Stimulated activated CD4-positive, alpha-beta T cell treated with anti-CD3 and anti-CD28 coated beads, TNF-alpha, amount 100 ng/mL, for 24 hours (primary cell): ENCODE data around the gene SLC6A8.
"Not testable (repeated sequence)": the region's sequence is repeated elsewhere in the genome, so short reads cannot be mapped to it uniquely, and the experiment has no call there.

ENCODE experiments used
- DNase-seq, 3 experiments: peaks; one replicate each; pipeline ENCODE4 v3.0.0-alpha.2; 2020; ENCODE audit warnings: low read depth in 3 of 3

SLC6A8 gene

DNA sequence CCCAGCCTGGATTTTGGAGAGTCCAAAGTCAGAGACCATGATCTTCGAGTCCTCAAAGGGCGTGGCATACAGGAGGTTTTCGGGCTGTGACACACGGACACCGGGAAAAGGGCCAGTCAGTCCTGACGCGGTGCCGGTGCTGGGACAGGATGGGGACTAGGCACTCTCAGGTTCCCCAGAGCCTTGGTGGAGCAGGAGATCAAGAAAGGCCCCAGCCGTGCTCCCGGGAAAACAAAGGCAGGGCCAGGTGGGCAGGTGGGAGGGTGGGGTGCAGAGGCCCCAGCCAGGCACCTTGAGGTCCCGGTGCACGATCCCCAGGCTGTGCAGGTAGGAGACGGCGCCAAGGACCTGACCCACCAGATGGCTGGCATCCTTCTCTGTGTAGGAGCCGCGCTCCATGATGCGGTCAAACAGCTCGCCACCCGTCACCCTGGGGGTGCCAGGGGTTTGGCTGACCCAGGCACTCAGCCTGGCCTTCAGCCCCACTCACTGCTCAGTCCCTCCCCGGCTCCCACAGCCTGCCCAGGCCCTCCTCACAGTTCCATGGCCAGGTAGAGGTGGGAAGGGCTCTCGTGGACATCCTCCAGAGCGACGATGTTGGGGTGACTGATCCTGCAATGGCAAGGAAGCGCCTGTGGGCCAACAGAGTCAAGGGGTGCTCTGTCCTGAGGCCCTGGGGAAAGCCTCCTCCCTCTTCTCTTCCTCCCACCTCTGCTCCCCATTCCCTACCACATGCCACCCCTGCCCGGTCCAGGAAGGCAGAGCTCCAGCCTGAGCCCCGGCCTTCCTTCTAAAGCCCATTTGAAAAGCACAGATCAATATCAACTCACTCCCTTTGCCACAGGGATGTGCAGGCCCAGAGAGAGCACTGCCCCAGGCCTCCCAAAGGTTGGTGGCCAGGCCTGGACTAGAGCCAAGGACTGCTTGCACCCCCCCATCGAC lies 15.9 kb upstream of the SLC6A8 start:
- no peak for DNase-seq

DNA sequence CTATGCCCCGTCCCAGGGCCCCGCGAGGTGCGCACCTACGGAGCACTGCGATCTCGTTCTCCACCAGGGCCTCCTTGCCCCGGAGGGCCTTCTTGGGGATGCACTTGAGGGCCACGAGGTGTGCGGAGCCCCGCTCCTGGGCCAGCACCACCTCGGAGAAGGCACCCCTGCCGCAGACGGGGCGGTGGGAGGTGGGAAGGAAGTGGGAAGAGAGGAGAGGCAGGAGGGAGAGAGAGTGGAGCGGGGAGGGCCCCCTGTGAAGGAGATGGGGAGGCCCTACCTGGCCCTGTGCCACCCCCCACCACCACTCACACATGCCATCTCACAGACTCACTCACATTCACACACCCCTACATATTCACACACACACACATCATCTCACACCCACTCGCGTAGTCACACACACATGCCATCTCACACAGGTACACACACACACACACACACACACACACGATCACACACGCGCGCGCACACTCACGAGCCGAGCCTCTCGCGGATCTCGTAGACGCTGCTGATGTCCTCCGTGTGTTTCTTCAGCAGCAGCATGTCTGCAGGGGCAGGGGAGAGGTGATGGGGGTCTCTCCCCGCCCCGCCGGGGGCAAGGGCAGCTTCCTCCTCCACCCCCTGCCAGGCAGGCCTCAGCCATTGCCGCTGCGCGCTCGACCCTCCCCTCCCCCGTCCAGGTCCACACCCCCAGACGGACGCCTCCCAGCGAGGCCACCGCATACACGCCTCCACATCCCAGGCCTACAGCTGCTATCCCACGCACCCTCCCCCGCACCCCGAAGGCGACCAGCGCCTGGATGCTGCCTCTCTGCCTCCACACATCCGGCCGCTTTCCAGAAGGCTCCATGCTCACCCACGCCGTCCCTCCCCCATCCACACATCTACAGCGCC lies 14.9 kb upstream of the SLC6A8 start:
- DNase-seq = no peak

DNA sequence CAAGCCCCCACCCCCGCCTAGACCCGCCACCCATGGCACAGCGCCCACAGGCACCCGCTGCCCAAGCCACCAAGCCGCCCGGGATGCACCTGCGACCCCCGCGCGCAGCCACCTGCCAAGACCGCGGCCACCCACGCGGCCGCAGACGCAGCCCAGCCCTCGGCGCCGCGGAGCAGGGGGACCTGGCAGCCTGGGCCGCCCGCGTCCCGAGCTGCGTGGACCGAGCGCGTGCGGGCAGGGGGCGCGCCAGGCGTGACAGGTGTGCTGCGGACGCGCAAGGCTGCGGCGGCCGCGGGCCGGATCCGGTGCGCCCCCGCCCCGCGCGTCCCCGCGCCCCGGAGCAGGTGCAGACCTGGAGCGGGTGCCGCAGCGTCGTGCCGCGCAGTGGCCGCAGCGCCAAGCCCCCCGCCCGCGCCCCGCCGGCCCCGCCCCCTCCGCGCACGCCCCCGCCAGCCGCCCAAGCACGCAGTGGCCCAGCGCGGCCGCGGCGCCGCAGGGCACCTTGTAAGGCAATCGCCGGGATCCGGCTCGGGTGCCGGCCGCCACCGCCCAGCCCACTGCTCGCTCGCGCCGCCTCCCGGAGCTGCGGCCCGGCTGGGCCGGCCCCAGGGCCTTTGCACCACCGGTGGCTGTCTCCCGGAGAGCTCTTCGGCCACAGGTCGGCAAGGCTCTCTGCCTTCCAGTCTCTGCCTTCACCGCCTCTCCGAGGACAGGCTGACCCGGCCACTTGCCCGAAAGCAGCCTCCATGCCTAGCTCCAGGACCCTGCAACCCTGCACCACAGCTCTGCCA lies 14.1 kb upstream of the SLC6A8 start, which contains the start of gene PNCK:
PNCK (minus strand) TSS at position 386 of the 791 bp plus-strand sequence. CDS start 737 bp downstream, outside the sequence.
- no peak for DNase-seq

DNA sequence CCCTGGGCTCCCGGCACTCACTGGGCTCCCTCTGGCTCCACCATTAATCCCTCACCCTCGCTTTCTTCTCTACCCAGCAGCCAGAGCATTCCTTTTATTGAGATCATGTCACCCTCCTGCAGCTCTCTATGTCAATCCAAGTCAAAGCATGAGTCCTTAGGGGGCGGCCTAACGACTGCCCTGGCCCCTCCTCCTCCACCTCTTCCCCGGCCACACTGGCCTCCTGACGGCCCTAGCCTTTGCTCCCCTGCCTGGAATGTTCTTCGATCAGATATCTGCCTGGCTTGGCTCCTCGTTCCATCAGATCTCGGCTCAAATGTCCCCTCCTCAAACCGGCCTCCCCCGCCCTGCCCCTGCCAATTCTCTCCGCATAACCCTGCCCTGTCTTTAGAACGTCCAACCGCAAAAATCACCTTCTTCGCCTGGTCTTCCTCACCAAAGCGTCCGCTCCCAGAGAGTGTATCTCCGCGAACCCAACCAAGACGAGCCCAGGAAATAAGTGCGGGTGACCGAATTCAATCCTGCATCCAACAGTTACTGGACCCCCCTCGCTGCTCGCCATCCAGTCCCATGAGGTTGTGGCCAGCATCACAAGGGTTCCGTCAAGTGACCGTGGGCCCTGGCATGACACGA lies 13.4 kb upstream of the SLC6A8 start:
- DNase-seq = no peak

DNA sequence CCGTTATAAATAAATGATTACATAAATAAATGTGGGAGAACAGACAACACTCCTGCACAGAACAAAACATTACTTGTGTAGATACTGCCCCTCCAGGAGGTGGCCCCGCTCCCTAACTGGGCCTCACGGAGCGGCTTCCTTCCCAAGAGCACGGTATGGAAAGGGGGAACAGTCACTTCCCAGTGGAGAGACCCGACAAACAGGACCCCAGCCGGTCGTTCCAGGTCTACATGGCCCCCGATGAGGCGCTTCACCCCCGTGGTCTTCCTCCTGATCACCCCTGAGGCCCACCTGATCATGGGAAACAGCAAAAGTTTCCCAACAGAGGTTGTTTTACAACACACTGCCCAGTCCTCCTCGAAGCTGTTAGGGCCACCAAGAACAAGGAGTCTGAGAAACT lies 6.6 kb upstream of the SLC6A8 start:
- DNase-seq = no peak

DNA sequence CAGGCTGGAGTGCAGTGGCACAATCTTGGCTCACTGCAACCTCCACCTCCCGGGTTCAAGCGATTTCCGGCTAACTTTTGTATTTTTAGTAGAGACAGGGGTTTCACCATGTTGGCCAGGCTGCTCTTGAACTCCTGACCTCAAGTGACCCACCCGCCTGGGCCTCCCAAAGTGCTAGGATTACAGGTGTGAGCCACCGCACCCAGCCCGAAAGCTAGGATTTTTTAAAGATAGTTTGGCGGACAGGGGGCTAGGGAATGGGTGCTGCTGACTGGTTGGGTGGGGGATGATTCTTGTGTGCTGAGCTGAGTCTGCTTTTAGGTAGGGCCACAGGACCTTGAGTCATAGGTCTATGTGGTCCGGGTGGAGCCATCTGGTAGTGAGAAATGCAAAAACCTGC lies 4.2 kb upstream of the SLC6A8 start:
- DNase-seq = not testable (repeated sequence)

DNA sequence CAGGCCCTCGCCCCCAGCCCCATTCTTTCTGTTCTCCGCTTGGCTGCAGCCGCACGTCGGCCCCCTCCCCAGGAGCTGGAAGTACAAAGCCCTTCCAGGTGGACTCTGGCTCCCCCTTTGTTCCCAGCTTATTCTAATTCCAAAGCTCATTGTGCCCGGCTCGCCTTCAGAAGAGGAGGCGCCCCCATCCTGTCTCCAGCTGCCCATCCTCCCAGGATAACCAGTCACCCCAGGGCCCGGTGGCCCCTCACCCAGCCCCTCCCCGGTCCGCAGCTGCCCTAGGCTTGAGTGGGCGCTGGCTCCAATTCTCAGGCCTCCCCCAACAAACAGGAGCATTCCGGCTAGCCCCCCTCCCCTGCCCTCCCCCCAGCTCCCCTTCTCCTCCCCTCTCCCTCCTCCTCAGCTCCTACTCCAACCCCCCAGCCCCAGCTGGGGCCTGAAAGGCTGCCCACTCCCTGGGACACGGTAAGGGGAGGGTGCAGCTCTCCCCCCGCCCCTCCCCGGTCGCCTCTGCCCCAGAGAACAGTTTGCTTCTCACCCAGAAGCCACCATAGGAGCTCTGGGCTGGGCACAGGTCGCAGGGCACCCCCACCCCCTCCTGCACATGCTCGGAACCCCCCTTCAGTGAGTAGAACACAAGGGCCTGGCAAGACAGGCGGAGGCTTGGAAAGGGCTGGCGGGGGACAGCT lies 3.1 kb upstream of the SLC6A8 start:
- no peak for DNase-seq

DNA sequence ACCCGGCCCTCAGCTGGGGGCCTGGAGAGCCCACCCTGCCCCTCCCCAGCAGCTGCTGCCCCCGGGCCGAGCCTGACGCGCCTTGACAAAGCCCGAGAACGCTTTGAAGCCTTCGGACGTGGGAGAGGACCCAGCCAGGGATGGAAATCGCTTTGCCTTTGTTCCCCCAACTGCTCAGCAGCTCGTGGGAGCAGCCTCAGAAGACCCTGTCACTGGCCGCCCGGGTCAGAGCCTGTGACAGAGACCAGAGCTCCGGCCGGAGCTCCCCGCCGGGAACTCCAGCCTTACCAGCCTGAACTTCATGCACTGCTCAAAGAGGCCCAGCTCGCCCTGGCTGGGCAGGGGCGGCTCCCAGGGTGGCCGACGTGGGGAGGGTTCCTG lies 2.6 kb upstream of the SLC6A8 start:
- no peak for DNase-seq

DNA sequence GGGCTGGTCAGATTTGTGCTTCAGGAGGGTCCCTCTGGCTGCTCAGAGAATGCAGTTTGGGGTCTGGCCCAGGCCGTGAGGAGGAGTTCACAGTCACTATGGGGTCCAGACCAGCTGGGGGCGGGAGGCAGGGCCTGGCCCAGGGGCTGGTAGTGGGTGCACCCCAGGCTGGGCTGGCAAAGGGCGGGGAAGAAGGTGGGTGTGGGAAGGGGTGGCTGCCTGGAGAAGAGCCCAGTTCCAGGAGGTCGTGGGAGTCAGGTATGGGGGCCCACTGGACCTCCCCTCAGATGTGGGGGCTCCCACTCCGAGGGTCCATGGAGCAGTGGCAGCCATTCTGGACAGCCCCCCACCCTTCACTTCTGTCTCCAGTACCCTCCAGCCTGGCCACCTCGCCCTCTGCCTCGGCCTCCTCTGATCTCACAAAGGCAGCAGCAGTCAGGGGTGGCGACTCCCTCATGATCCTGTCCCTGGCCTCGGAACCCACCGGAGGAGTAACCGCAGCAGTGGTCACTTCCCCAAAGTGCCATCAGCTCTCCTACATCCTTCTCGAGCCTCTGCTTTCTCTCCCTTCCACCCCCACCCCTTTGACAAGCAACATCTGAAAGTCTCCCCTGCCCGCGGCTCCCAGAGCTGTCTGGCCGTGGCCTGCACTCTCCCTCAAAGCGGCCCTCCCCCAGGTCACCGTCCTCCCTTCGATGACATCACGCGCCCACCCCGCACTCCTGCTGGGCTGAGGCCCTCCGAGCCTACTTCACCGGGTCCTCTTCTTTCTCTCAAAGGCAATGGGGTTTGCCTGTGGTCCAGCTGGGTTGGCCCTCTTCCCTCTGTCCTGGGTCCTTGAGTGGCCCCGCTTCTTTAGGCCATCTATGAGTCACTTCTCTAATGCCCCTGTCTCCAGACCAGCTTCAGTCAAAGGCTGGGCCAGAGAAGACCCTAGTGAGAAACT lies 1.7 kb upstream of the SLC6A8 start:
- no peak for DNase-seq

DNA sequence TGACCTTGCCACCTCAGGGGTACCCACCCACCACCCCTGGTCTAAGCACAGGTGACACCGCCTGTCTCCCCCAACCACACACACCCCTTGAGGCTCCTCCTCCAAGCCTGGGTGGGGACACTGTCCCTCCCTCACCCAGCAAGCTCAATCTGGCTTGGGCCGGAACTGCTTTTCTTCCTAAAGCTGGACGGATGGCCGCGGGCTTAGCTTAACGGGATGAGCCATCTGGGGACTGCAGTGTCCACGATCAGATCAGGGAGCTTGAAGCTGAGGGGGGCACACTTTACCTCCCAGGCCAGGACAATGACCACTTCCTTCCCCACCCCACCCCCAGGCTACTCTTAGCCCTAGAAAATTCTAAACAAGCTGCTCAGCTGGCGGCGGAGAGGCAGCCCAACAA lies 1.0 kb upstream of the SLC6A8 start:
- no peak for DNase-seq

DNA sequence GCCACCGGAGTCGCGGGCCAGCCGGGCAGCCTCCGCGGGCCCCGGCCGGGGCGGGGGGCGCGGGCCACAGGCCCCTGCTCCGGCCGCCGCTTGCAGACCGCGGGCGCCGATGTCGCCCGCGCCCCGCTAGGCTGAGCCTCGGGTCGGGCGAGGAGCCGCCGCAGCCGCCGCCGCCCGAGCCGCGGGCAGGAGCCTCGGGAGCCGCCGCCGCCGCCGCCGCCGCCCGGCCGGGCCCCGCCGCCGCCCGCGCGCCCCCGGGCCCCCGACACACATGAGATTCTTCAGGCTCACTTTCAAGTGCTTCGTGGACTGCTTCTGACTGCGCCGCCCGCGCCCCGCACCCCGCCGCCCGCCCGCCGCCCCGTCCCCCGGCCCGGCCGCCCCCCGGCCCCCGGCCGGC lies 345 bp downstream of the SLC6A8 start:
- no peak for DNase-seq

DNA sequence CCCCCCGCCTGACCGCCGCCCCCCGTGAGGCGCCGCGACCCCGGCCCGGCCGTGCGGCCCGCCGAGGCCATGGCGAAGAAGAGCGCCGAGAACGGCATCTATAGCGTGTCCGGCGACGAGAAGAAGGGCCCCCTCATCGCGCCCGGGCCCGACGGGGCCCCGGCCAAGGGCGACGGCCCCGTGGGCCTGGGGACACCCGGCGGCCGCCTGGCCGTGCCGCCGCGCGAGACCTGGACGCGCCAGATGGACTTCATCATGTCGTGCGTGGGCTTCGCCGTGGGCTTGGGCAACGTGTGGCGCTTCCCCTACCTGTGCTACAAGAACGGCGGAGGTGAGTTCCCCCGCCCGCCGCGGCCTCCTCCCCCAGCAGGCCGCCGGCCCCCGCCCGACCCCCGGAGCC lies 780 bp downstream of the SLC6A8 start:
- DNase-seq = no peak

DNA sequence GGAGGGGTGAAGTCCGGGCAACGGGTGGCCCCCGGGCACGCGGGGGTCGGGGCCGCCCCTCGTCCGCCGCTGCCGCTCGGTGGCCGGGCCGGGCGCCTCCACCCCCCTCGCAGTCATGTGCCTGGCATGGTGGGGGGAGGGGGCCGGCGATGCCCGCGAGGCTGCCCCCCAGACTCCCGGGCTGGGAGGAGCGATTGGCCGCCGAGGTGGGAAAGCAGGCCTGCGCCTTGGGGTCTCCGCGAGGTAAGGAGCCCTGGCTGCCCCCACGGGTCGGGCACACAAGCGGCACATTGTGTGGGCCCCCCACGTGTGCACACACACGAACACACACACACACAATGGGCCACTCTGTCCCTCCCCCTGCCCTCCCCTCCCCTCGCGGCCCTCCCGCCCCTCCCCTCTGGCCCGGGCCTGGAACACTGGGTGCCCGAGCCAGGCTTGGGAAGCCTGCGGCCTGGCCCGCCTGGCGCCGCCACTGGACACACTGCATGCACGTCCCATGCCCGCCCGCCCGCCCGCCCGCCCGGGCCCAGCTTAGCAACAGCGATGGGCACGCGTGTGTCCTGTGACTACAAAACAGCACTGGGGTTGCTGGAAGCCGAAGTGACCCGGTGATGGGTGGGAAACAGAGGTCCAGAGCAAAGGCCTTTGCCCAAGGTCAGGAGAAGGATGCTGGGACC lies 1.3 kb downstream of the SLC6A8 start:
- no peak for DNase-seq

DNA sequence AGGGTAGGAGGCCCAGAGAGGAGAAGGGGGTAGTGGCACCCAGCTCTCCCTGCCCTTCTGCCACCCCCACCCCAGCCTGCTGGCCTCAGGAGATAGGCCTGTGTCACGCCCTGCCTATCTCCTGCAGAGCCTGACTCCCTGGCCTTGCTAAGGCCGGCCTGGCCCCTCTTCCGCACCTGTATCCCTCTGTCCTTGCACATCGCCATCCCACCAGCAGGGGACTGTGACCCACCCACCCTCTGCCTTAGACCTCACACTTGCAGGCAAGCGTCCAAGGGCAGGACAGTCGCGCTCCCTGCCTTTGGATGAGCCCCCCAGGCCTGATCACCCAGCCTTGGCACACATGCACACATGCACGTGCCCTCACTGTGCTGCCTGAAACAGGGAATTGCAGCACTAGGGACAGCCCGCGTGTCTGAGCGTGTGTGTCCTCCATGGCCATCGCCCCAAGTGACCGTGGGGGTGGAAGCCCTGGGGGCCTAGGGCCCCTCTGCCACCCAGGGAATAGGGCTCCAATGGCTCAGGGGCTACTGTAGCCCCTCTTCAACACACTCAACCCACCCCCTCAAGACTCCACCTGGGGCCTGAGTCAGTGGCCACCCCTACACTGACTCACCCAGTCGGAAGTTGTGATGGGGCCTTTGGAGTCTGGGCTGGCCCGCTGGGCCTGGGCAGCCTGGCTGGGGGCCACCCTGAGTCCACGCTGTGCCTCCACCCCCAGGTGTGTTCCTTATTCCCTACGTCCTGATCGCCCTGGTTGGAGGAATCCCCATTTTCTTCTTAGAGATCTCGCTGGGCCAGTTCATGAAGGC lies 2.1 kb downstream of the SLC6A8 start:
- no peak for DNase-seq

DNA sequence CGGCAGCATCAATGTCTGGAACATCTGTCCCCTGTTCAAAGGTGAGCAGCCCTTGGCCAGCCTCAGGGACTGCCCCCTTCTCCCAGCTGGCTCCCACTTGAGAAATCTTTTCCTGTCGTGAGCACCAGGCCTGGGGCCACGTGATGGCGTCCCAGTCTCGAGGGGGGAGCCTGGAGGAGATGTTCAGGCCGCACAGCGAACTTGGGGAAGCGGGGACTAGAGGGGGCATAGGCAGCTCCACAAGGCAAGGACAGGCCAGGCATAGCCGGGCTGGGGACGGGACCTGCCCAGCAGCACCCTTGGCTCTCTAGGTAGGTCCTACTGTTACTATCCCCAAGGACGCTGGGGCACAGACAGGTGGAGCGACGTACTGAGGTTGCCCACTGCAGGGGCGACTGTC lies 2.7 kb downstream of the SLC6A8 start:
- no peak for DNase-seq

DNA sequence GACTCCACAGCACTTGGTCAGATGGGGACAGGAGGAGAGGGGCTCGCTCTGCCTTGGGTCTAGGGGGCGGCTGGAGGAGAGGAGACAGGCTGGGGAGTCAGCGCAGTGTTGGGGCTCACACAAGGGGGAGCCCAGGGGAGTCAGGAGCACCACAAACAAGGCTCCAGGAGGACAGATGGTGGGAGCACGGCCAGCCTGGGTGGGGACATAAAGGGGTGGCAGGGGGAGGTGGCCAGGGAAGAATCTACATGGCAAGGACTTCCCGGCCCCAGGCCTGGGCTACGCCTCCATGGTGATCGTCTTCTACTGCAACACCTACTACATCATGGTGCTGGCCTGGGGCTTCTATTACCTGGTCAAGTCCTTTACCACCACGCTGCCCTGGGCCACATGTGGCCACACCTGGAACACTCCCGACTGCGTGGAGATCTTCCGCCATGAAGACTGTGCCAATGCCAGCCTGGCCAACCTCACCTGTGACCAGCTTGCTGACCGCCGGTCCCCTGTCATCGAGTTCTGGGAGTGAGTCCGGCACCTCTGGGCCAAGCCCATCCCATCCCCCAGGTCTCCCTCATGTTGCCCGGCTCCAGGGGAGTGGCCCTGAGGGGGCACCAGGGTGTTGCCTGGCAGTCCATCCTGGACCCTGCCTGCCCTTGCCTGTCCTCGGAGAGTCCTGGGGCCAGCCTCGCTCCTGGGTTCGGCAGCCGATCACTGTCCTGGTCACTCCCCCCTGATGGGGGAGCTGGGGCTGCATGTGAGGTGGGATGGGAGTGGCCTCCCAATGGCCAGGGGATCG lies 3.5 kb downstream of the SLC6A8 start:
- DNase-seq = not testable (repeated sequence)

DNA sequence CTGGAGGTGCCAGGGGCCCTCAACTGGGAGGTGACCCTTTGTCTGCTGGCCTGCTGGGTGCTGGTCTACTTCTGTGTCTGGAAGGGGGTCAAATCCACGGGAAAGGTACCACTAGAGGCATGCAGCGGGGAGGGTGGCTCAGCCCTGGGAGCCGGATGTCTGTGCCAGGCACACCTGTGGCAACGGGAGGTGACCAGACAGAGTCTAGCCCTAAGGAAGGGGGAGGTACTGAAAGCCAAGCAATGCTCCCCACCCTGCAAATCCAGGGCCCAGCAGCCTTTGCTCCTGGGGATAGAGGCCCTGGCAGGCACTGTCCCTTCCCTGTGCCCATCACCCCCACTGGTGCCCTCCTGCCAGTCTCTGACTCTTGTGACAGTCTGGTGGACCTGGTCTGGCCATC lies 4.3 kb downstream of the SLC6A8 start:
- DNase-seq = no peak
